Stimulated activated CD4-positive, alpha-beta T cell treated with anti-CD3 and anti-CD28 coated beads, Interleukin-4, amount 100 ng/mL, for 24 hours (primary cell): ENCODE data around the gene BHMT2.

Experiments
- DNase-seq: peaks from one replicate; pipeline ENCODE4 v3.0.0-alpha.2; 2020

BHMT2 gene

DNA sequence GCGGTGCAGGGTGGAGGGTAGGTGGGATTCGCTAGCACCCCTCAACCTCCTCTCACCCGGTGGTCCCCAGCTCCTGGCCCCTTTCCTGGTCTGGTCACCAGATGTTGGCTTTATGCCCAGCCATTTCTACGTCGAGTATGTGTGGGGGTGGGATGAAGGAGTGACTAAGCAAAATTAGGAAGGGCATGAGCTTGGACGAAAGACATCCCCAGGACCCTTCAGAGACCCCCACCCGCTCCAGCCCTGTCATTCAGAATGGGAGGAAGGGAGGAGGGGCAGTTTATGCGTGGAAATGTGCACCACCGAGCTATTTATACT lies 742 bp downstream of the BHMT2 start:
- no peak for DNase-seq

DNA sequence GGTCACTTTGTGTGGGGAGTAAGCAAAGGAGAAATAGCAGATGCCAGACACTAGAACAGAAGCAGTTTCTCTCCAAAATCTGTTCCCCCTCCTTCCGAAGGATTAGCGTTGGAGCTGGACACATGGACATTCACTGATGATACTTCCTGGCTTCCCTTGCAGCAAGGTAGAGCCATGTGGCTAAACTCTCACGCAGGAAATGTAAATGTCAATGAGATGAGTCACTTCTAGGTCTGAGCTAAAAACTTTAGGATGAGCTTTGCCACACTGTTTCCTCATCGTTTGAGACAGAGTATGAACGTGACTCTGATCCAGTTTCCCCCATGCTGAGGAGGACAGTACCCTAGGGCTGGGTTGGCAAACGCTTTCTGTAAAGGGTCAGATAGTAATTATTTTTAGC lies 5.1 kb downstream of the BHMT2 start:
- no peak for DNase-seq

DNA sequence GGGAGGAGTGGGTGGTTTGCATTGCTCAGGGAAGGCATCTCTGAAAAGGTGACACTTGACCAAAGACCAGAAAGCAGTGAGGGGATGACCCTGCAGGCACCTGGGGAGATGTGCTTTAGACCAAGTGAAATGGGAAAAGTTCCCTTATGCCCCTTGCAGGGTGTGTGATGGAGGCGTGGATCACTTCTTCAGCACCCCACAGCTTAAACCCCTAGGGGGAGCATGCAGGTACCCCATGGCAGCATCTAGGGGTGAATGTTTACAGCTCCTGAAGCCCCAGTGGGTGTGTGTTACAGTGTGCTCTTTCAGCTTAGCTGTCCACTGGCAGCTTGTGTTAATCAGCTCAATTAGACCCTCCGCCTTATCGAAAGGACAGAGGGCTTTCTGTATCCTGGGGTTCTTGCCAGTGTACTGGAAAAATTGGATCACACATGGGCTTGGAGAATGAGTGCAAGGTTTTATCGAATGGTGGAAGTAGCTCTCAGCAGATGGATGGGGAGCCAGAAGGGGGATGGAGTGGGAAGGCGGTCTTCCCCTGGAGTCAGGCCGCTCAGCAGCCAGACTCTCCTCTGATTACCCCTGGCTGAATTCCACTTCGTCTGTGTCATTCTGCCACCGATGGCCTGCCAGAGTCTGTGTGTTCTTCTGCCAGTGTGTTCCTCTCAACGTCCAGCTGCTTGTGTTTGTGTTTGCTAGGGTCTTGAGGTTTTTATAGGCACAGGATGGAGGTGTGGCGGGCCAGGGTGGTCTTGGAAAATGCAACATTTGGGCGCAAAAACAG lies 6.3 kb downstream of the BHMT2 start:
- DNase-seq: no peak

DNA sequence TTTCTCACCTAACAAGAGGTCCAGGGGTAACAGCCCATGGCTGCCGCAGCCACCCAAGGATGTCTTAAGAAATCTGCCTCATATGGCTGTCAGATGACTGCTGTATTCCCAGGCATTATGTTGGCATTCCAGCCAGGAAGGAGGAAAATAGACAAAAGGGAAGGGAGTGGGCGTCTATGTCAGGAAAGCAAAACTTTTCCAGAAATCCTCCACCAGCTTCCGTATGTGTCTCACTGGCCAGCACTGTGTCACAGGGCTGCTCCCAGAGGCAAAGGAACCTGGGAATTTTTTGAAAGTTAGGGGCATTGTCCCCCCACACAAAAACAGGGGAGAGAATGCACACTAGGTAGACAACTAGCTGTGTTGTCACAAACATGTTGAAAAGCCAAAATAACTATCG lies 7.3 kb downstream of the BHMT2 start:
- DNase-seq: no peak

DNA sequence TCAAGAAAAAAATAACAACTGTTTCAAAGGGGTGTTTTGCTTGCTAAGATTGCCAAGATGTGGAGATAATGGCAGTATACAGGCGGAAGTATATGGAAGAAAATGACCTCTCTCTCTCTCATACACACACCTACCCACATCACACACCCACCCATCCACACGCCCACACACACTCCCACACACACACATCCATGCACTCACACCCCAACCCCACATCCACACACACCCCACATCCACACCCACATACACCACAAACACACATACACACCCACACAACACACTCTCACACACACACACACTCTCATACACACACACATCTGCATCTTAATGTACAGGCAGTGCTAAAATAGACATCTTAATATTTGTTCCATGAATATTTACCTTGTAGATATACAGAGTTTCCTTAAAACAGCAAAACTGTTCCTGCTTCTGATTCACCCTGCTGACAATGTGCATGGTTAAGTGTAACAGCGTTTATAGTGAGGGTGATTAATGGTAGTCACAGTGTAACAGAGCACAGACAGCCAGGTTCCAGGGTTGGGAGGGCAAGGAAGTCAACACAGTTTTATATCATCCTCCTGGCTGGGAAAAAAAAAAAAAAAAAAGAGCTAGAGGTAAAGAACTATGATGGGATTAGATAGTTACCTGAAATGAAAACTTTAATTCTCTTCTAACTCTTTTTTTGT lies 8.3 kb downstream of the BHMT2 start:
- no peak for DNase-seq

DNA sequence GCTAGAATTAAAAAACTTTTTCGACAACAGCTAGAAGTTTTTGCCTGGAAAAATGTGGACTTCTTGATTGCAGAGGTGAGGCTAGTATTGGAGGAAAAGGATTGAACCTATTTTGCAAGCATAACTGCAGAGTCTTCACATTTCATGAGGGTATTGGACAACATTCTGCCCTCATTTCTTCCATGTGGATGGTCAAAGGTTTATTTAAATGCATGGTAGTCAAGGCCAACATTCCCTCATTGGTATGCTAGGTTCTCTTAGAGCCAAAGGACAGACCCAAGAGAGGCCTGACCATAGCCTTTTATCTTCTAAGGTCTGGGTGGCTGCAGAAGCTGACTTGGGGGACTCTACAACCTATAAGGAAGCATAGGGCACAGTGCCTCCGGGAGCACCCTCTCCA lies 11.2 kb downstream of the BHMT2 start:
- DNase-seq: no peak

DNA sequence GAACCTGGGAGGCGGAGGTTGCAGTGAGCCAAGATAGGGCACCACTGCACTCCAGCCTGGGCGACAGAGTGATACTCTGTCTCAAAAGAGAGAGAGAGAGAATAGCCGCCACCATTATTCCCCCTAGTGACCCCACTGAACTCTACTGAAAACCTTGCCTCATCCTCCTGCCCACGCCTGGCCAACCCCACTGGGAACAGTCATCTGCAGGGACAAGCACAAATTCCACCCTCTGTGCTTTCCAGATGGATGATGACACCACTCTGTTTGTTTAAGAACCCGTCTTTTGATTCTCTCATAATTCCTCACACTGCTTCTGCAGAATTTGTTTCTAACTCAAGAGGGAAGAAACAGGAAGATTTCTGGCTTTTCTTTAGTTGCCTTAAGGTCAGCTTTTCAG lies 12.2 kb downstream of the BHMT2 start:
- DNase-seq: no peak

DNA sequence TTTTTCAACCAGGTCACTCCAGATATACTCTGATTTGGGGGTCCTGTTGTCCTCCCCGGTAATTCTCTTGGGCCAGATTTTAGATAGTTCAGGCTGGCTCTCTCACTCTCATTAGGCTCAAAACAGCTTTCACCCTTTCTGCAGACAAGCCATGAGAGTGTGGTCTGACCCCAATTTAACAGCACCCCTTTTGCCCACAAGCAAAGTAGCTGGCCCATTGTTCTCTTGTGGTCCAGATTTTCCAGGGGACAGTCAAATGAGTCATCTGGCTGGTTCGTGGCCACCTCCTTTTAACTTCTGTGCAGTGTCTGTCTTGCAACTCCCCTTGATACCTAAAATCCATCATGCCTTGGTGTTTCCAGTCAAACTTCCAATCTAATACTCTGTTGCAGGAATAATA lies 16.5 kb downstream of the BHMT2 start:
- DNase-seq: no peak

DNA sequence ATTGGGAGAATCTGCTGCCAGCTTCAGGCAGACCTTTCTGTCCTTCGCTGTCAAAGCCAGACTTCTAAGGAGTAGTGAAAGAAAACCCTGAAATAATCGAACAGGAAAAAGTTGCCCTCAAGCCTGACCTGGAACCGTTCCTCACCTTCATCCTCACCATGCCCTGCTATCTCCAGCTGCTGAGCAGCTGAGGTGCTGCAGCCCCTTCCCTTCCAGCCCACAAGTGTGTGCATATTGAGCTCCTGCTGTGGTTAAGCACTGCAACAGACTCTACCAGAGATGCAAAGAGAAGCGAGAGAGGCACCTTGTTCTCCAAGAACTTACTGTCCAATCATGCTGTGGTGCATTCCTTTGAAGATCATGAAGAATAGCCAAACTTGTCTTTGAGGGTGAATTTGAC lies 18.9 kb downstream of the BHMT2 start:
- DNase-seq: no peak

DNA sequence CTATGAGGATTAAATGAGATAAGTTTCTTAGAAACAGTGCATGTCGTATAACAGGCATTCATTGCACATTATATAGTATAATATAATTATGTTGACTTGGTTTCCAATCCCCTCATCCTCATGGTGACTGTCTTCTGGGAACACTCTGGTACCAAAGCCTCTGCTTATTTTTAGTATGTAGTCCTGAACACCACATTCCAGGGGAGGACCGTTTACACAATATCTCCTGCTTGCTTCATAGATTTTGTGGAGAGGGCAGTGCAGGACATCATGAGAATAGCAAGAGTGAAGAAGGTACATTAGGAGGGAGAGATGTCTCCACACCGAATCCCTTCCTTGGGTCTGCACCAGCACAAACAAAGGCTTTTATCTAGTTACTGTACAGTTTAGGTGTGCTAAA lies 21.5 kb downstream of the BHMT2 start:
- DNase-seq: no peak

DNA sequence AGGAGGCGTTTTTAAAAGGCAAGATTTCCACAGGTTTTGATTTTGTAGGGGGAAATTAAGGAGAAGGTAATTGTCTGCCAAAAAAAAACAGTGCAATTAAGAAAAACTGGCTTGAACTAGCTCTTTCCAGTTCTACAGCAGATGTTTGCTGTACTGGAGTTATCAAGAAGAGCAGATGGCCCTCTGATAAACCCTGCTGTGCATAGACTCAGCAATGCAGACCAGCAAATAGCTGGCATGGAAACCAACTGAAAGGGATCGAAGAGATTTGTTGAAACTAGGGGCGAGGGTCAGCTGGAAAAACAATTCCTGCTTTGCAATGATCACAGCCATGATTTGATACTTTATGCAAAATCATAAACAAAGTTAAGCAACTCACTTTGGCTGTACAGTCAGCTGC lies 24.2 kb downstream of the BHMT2 start:
- DNase-seq: no peak

DNA sequence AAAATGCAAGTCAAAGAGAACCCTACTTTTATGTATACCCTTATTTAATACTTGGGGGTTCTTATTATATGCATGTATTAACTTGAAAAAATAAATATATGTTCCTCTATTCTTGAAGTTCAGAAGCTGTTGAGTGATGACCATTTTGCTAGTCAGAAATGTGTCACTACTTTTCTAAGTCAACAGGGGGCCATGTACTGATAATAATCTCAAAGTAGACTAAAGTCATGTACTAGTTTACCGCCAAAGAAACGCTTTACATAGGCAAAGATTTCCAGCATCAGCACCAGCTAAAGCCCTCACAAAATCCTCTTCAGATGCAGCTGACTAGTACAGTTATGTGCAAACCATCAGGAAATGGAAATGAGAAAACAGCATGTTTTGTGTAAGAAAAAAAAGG lies 36.3 kb downstream of the BHMT2 start:
- no peak for DNase-seq

DNA sequence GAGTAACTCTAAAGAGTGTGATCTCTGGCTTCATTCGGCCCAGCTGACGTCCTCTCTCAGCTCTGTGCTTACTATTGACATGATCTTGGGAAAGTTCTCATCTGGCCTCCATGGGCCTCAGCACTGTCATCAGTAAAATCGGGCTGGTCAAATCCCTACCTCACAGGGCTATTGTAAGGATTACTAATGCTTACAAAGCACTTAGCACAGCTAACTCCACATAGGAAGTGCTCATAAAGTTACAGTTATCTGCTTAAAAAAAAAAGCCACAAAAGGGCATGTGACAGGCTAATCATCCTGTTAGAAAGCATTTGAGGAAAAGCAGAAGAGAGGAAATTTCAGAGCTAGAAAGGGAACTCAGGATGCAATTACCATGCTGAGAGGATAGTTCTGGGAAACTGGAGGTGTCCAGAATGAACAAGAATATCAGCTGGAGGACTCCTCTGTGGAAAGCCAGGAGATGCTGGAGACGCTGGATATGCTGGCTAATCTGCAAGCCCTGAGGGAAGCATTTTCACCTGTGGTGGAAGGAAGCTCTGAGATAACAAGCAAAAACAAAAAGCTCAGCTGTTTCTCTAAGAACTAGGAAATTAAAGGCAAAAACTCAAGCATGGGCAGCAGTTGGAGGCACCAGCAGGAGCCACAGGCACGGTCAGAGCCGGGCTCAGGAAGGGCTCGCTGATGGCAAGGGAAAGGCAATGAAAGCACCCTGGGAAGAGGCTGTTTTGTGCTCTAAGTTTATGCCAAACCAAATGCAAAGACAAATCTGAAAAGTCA lies 37.6 kb downstream of the BHMT2 start:
- DNase-seq: no peak

DNA sequence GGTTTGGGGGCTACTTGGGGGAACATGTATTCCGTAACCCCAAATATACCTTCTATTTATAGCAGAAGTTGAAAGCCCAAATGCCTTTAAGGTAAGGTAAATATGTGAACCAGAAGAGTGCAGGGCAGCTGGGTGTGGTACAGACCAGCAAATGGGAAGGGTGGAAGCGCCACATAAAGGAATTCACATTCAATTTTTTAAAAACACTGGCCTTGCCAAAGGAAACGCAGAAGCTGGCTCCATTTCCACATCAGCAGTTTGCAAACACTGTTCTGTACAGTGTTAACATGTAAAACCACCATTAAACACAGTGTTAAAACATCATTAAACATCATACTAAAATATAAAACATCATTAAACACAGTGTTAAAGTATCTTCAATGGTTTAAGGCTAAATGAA lies 38.5 kb downstream of the BHMT2 start:
- DNase-seq: no peak

DNA sequence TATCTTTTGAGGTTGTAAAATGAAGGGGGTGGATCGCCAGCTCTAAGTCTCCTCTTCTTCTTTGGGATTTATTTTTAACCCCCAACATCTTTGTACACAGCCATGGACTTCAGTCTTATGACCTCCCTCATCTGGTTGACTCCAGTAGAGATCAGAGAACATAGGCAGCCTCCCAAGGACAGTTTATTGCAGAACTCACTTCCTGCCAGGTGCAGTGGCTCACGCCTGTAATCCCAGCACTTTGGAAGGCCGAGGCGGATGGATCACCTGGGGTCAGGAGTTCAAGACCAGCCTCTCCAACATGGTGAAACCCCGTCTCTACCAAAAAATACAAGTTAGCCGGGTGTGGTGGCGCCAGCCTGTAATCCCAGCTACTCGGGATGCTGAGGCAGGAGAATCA lies 39.2 kb downstream of the BHMT2 start:
- no peak for DNase-seq

DNA sequence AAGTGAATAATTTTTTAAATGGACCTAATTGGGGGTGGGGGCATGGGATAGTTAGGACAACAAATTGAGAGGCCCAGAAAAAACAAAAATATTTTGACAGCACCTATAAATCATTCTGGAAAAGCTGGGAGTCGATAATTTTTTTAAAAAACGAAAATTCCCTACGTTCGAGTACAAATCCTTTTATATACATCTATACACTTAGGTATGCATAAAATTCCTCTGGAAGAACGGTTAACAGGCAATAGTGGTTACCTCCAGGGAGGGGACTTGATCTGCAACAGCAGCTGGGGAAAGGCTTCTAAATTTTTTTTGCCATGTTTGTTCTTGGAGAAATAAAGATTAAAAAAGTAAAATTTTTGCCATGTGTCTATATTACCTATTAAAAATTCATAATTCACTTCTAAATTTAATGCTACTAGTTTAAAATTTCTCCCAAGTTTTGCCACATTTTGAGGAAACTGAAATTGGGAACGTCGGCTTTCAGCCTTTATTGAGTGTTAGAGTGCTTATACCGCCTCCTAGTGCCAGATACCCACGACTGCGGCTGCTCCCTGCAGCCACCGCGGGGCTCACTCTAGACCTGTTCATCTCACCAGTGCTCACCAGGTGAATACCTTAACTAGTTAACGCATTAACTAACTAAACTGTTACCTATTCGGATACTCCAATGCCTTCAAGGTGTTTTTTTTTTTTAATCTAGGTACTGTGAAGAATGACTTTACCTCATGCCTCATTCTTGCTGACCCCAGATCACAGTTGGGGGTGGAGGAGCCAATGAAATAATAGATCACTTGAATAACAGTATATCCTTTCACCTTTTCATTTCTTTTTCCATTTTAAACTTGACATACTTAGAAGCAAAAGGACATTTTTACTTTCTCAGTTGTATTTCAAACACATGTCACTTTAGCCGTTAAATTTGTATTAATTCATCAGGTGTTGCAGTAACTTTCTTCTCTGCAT lies 40.2 kb downstream of the BHMT2 start:
- peak; percentile 29 for DNase-seq

DNA sequence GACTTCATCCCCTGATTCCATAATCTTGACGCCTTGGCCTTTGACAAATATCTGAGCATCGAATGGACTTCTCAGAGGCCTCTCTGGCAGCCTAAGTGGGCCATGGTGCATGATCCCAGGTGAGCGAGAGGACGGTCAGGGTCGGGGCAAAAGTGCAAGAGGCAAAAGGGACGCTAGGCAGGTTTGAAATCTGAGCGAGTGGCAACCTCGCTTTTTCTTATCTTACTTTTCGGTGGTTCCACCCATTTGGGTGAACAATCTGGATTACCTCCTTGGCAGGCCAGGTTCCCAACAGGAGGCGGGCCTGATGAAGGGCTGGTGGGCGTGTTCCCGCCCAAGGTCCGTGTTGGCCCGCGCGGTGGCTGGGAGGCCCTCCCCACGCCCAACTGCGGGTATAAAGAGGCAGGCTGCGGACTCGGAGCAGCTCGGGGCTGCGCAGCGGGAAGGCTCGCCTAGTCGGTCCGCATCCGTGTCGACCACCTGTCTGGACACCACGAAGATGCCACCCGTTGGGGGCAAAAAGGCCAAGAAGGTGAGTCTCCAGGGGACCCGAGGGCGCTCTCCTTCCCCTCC lies 41.9 kb downstream of the BHMT2 start, which contains the start of gene BHMT:
TSS of gene BHMT (plus strand) at position 423 of the 573 bp plus-strand sequence. CDS start at position 500, 77 bp downstream.
- DNase-seq: no peak

DNA sequence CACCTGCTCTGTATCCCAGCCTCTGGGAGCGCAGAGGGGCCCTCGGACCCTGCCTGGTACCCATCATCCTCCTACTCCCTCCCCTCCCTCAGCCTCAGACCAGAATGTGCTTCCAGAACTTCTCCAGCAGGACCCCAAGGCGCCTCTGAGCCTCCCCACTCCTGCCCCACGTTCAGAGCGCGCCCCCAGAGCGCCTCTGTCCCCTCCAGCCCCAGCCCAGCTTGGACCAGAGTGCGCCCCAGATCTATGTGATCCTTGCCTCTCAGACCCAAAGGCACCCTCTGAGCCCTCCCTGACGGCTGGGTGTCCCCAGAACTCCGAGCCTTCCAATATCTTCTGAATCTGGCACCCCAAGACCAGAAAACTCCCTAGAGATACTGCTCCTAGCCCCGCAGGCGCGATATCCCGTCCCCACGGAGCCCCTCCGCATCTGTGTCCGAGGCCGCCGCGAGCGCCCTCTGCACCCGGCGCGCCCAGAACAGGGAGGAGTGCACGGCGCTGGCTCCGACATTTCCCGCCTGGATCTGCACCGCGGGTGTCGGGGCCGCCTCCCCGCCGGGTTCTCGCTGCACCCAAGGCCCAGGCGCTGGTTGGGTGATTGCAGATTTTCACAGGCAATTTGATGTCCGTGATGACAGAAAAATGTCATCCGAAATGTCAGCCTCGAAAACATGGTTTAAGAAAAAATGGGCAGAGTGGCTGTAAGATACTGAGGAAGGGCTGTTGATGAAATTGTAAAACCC lies 42.6 kb downstream of the BHMT2 start:
- DNase-seq: no peak

DNA sequence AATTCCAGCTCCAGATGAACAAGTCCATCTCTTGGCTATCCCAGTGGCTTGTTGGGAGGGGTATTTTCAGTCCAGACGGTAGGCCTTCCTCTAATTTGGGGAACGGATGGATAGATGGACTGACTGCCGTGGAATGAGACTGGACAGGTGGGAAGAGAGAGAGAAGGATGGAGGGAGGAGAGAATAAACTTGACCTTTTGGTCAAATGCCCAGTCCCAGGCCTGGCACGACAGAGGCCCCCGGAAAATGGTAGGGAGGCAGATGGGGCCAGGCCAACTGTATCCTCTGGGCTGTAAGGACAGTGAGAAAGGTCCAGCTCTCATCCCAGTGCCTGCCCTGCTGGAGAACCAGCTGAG lies 43.1 kb downstream of the BHMT2 start:
- no peak for DNase-seq

DNA sequence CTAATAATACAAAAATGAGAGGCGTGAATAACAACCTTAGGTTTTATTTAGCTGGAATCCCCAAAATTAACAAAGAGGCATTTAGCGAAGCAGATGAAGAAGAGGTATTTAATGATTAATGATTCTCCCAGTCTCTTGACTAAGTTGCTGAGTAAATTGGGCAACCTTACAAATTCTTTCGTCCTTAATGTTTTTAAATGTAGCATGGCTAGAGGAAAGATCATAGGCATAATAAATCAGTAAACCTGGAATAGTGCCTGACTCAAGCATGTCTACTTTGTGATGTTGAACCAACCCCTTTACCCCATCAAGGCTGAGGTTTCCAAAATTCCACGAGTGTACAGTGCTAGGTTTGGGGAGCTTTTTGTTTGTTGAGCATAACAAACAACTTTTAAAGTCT lies 49.9 kb downstream of the BHMT2 start:
- DNase-seq: no peak

DNA sequence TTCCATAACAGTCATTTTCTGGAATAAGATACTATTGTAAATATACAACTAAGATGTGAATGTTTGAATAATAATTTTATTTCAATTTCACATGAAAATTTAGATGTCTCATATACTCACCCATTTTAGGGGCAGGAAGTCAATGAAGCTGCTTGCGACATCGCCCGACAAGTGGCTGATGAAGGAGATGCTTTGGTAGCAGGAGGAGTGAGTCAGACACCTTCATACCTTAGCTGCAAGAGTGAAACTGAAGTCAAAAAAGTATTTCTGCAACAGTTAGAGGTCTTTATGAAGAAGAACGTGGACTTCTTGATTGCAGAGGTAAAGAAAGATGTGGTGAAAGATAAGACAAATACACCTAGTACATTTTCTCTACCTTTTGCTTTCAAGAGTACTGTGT lies 50.7 kb downstream of the BHMT2 start:
- no peak for DNase-seq

DNA sequence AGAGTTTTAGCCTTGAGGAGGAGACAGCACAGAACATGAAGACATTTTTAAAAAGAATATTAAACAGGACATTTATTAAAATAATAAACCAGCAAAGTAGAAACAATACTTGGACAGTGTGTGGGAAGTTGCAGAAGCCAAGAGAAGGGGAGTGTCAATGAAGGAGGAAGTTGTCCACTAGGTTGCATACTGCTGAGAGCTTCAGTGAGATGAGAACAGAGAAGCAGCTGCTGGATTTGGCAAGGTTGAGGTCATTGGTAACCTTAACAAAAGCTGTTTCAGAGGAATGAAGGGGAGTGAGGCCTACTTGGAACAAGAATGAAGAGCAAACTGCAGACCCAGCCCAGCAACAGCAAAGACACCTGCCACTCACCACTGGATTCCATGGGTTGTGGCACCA lies 53.4 kb downstream of the BHMT2 start:
- no peak for DNase-seq
